ENCODE measurements around the gene SOD1. TPM values are rescaled to one million over a fixed set of nuclear protein-coding genes. Genes with fewer than 3 reads are reported as not detected.
"Not testable (repeated sequence)": the region's sequence is repeated elsewhere in the genome, so short reads cannot be mapped to it uniquely, and the experiment has no call there.

The SOD1 gene
- total RNA-seq, result 595 TPM

GRCh38 chr21:31659536-31660258 lies at the start of gene SOD1:
TSS of gene SOD1 (plus strand) at chr21:31659693. CDS start at chr21:31659770, 77 bp downstream.
- DNase-seq (ENCODE audit: low spot score), result peak; percentile 98
- peak; percentile 83 for ATAC-seq

DNA sequence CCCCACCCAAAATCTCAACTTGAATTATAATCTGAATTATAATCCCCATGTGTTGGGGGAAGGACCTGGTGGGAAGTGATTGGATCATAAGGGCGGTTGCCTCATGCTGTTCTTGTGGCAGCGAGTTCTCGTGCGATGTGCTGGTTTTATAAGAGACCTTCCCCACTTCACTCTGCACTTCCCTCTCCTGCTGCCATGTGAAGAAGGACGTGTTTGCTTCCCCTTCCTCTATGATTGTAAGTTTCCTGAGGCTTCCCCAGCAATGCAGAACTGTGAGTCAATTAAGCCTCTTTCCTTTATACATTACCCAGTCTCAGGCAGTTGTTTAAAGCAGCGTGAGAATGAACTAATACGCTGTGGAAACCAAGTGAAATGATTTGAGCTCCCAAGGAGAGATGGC lies 48.0 kb upstream of the SOD1 start:
- DNase-seq (ENCODE audit: low spot score), result no peak

GRCh38 chr21:31612894-31613785 lies 46.4 kb upstream of the SOD1 start:
- ATAC-seq (no peak), DNase-seq (ENCODE audit: low spot score) (no peak)

More for the DNA sequence above, 48.0 kb upstream of the SOD1 start:
- no peak for ATAC-seq

GRCh38 chr21:31614705-31615104 lies 44.8 kb upstream of the SOD1 start:
- ATAC-seq (no peak), DNase-seq (ENCODE audit: low spot score) (no peak)

DNA sequence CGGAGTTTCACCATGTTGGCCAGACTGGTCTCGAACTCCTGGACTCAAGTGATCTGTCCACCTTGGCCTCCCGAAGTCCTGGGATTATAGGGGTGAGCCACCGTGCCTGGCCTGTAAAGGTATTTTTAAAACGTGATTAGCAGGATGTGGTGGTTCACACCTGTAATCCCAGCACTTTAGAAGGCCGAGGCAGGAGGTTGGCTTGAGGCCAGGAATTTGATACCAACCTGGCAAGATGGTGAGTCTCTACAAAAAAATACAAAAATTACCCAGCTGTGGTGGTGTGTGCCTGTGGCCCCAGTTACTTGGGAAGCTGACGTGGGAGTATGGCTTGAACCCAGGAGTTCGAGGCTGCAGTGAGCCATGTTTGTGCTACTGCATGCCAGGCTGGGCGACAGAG lies 43.3 kb upstream of the SOD1 start:
- ATAC-seq (no peak), DNase-seq (ENCODE audit: low spot score) (no peak)

DNA sequence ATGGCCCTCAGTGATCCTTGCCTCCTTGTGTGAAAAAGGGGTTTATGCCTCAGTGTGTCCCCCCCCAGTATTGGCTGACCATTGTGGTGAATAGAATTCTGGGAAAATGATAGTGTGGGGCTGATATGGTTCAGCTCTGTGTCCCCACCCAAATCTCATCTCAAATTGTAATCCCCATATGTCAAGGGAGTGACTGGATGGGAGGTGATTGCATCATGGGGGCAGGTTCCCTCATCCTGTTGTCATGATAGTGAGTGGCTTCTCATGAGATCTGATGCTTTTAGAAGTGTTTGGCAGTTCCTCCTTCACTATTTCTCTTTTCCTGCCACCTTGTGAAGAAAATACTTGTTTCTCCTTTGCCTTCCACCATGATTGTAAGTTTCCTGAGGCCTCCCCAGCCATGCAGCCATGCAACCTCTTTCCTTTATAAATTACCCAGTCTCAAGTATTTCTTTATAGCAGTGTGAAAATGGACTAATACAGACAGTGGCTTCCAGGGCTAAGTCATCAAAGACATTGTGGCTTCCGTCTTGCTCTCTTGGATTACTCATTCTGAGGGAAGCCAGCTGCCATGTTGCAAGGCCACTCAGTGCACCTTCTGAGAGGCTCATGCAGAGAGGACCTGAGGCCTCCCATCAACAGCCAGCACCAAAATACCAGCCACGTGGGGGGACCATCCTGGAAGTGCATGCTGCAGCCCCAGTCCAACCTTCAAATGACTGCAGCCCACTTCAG lies 40.6 kb upstream of the SOD1 start:
- no peak for ATAC-seq

DNA sequence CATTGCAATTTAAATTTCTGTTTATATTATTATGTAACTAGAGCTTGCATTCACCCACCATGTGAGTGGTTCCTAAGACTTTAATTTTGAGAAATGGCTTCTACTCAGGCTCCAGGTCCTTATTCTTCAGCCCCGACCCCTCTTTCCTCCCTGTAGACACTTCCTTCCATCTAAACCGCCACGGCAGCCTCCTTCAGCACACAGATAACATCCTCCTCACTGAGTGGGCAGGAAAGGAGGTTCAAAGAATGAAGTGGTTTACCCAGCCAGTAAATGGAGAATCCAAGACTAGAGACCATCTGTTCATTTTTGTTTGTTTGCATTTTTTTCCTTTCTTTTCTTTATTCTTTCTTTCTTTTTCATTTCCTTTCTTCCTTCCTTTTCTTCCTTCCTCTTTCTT lies 37.1 kb upstream of the SOD1 start:
- DNase-seq (ENCODE audit: low spot score), result no peak

More for the DNA sequence above, 40.6 kb upstream of the SOD1 start:
- no peak for DNase-seq (ENCODE audit: low spot score)

DNA sequence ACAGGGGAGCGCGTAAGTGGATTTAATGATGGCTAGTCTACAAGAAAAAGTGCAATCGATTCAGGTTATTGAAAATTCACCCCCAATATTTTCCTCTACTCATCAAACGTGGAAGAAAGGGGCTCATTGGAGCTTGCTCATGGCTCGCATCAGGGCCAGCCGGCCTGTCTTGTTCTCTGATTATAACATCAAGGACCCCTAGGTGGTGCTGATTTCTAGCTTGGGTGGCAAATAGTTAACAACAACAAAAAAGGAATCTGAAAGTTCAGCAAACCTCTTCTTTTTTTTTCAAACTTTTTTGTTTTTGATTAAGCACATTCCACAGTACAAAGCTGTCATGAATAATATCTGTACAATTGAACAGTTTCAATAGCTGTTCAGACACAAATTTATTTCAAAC lies 35.8 kb upstream of the SOD1 start:
- ATAC-seq, result no peak

More for the DNA sequence above, 37.1 kb upstream of the SOD1 start:
- ATAC-seq, result no peak

GRCh38 chr21:31624181-31624580 lies 35.3 kb upstream of the SOD1 start:
- DNase-seq (ENCODE audit: low spot score), result no peak
- no peak for ATAC-seq

More for the DNA sequence above, 35.8 kb upstream of the SOD1 start:
- no peak for DNase-seq (ENCODE audit: low spot score)

DNA sequence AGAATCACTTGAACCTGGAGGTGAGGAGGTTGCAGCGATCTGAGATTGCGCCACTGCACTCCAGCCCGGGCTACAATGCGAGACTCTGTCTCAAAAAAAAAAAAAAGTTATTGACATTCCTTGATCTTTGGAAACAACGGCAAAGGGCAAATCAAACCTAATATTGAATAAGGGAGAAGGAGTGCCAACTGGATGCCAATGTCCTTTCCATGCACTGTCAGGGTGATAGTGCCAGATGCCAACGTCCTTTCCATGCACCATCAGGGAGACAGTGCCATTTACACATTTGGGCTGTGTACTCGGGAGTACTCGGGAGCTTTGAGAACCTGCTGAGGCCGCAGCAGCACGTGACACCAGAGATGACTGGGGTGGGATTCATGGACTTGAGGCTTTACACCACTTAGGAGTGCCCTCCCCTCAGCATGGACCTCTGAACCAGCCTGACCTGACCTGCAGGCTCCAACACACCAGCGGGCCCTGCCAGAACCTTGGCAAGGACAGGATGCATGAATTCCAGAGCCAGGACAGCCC lies 34.5 kb upstream of the SOD1 start:
- DNase-seq (ENCODE audit: low spot score) (peak; percentile 88), ATAC-seq (peak; percentile 88)

DNA sequence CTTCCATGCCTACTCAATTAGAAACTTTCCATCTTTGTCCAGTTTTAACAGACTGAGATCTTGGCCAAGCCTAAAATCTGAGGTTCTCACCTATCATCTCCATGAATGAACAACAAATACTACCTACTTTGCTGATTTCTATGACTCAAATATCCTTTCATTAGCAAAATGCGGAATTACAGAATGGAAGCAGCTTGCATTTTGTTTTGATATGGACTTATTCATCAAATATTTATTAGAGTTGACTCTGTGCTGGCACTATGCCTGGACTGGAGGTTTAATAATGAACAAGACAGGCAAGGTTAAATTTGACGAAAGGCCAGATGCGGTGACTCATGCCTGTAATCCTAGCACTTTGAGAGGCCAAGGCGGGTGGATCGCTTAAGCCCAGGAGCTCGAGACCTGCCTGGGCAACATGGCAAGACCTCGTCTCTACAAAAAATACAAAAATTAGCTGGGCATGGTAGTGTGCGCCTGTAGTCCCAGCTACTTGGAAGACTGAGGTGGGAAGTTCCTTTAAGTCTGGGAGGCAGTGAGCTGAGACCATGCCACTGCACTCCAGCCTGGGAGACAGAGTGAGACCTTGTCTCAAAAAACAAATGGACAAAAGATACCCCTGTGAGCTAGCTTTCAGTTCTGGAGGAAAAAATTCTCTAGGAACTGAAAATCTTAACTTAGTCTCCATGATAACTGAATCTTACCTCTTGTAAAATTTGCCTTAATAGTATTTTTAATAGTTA lies 29.4 kb upstream of the SOD1 start:
- DNase-seq (ENCODE audit: low spot score) (peak; percentile 81), ATAC-seq (peak; percentile 71)

DNA sequence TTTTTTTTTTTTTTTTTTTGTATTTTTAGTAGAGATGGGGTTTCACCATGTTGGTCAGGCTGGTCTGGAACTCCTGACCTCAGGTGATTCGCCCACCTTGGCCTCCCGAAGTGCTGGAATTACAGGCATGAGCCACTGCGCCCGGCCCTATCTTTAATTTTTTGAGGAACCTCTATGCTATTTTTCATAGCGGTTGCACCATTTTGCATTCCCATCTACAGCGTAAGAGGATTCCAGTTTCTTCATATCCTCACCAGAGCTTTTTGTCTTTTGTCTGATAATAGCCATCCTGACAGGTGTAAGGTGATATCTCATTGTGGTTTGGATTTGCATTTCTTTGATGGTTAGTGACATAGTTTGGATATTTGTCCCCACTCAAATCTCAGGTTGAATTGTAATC lies 27.6 kb upstream of the SOD1 start:
- DNase-seq (ENCODE audit: low spot score); ATAC-seq: not testable (repeated sequence)

- DNase-seq (ENCODE audit: low spot score) (no peak), ATAC-seq (no peak)
Measured at GRCh38 chr21:31634993-31635392, 24.5 kb upstream of the SOD1 start.

DNA sequence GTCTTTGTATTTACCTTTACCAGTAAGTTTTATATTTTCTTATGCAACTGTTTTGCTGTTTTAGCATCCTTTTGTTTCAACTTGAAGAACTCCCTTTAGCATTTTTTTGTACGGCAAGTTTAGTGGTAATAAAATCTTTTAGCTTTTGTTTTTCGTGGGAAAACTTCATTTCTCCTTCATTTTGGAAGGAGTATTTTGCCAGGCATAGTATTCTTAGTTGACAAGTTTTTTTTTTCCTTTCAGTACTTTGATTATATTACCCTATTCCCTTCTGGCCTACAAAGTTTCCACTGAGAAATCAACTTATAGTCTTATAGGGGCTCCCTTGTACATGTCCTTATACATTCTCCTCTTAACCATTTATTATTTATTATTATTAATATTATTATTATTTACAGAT lies 22.6 kb upstream of the SOD1 start:
- DNase-seq (ENCODE audit: low spot score) (no peak), ATAC-seq (no peak)

GRCh38 chr21:31641416-31641922 lies 18.0 kb upstream of the SOD1 start:
- ATAC-seq, result no peak
- DNase-seq (ENCODE audit: low spot score), result peak; percentile 28

GRCh38 chr21:31644643-31645042 lies 14.8 kb upstream of the SOD1 start:
- no peak for DNase-seq (ENCODE audit: low spot score)
- ATAC-seq, result peak; percentile 48

- DNase-seq (ENCODE audit: low spot score), result no peak
- ATAC-seq, result no peak
Measured at GRCh38 chr21:31647650-31648049, 11.8 kb upstream of the SOD1 start.

DNA sequence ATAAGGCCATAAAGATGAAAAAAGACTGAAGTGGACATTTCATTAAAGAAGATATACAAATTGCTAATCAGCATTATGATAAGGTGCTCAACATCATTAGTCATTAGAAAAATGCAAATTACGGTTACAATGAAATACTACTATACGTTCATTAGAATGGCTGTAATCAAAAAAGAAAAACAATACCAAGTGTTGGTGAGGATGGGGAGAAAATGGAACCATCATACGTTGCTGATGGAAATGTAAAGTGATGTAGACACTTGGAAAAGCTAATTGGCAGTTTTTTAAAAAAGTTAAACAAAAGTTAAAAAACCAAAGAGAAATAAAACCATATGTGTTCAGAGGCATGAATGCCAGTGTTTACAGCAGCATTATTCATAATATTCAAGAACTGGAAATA lies 8.6 kb upstream of the SOD1 start:
- DNase-seq (ENCODE audit: low spot score) (no peak), ATAC-seq (no peak)

- DNase-seq (ENCODE audit: low spot score), result not testable (repeated sequence)
Measured at GRCh38 chr21:31651491-31651890, 8.0 kb upstream of the SOD1 start.

GRCh38 chr21:31654340-31654739 lies 5.2 kb upstream of the SOD1 start:
- DNase-seq (ENCODE audit: low spot score) (no peak), ATAC-seq (no peak)

More at GRCh38 chr21:31651491-31651890, 8.0 kb upstream of the SOD1 start:
- peak; percentile 76 for ATAC-seq

Measured in left lobe of liver (tissue), 2 donors.